Endothelial cell of umbilical vein (primary cell): ENCODE data around the gene PARM1. TPM values are rescaled to one million over a fixed set of nuclear protein-coding genes. Genes with fewer than 3 reads are reported as not detected.

ENCODE experiments used
- Bru-seq: library from RNA; stranded (reverse); fragments of 400-500 nt; gene quantifications from one replicate; lab custom pipeline; 2021; lab: Mats Ljungman, UMichigan
- BruChase-seq, 2 experiments: library from RNA; stranded (reverse); fragments of 400-500 nt; gene quantifications; one replicate each; lab custom pipeline; 2021; lab: Mats Ljungman, UMichigan
- BruUV-seq: library from RNA; stranded (reverse); fragments of 400-500 nt; replicated peaks from 2 replicates; lab custom pipeline; 2021; lab: Mats Ljungman, UMichigan
- CTCF ChIA-PET: fragments of 300-600, 350-600 bp; sonication (Branson Sonifier 250); formaldehyde crosslinking; loops from one replicate; lab custom pipeline; 2021; ENCODE audit warnings: antibody characterized with exemption, inconsistent platforms; lab: Charles Lee
- POLR2A ChIA-PET: fragments of 300-600, 350-600 bp; sonication (Branson Sonifier 250); formaldehyde crosslinking; loops from one replicate; lab custom pipeline; 2021; ENCODE audit warnings: antibody characterized with exemption, inconsistent platforms; lab: Charles Lee
- DNase-seq: peaks from one replicate; pipeline ENCODE4 v3.0.0-alpha.2; 2011; ENCODE audit warnings: low read depth, low spot score
- FAIRE-seq: peaks from 2 replicates; lab custom pipeline; 2011; peaks lifted over from hg19 to GRCh38; lab: Jason Lieb, UNC
- H2AFZ ChIP-seq: 2 replicates; pipeline ENCODE4 v1.6.0; 2012; ENCODE audit warnings: low read depth, low read length, control low read depth, inconsistent platforms
- H3K27ac ChIP-seq: 2 replicates; pipeline ENCODE4 v1.5.1; 2011; ENCODE audit warnings: low read depth, mild to moderate bottlenecking, control low read depth, low read length, moderate library complexity; ENCODE audit not compliant: insufficient read depth
- H3K27me3 ChIP-seq, 2 experiments: 2 replicates each; pipeline versions ENCODE4 v1.6.0 to v1.6.1; 2011; ENCODE audit warnings: low read length in 2 of 2, mixed read lengths in 1 of 2; ENCODE audit not compliant: control insufficient read depth in 2 of 2, insufficient read depth in 2 of 2
- H3K36me3 ChIP-seq, 2 experiments: 2 replicates in 1 of 2; 3 replicates in 1 of 2; pipeline ENCODE4 v1.5.1; 2011; ENCODE audit warnings: low read length in 2 of 2, mild to moderate bottlenecking in 1 of 2, moderate library complexity in 1 of 2; ENCODE audit not compliant: control insufficient read depth in 2 of 2, insufficient read depth in 2 of 2; ENCODE audit errors: extremely low read depth in 1 of 2
- H3K4me1 ChIP-seq: 3 replicates; pipeline ENCODE4 v1.5.1; 2011; ENCODE audit warnings: mild to moderate bottlenecking, low read length; ENCODE audit not compliant: control insufficient read depth, insufficient read depth; ENCODE audit errors: extremely low read depth
- H3K4me2 ChIP-seq: 2 replicates; pipeline ENCODE4 v1.6.1; 2011; ENCODE audit warnings: low read length, control low read depth, mixed read lengths; ENCODE audit not compliant: insufficient read depth
- H3K4me3 ChIP-seq, 3 experiments: fragments of 200-600 bp in 1 of 3; sonication (generic), shearing (Covaris generic) in 1 of 3; replicated peaks in 1 of 3; 2 replicates each; pipeline ENCODE4 v1.5.1; 2011 to 2016; ENCODE audit warnings: control low read depth in 3 of 3, low read length in 3 of 3, mild to moderate bottlenecking in 2 of 3, inconsistent platforms in 1 of 3, low read depth in 1 of 3, moderate library complexity in 1 of 3; ENCODE audit not compliant: insufficient read depth in 1 of 3
- H3K79me2 ChIP-seq: 2 replicates; pipeline ENCODE4 v1.6.0; 2012; ENCODE audit warnings: low read length, inconsistent platforms; ENCODE audit not compliant: control insufficient read depth, insufficient read depth
- H3K9ac ChIP-seq: replicated peaks from 2 replicates; pipeline ENCODE3; 2011; ENCODE audit warnings: low read length, control low read depth; ENCODE audit not compliant: insufficient read depth; ENCODE audit errors: extremely low read depth
- H3K9me1 ChIP-seq: replicated peaks from 3 replicates; pipeline ENCODE4 v1.6.0; 2011; ENCODE audit warnings: mild to moderate bottlenecking, low read length; ENCODE audit not compliant: control insufficient read depth, insufficient read depth; ENCODE audit errors: extremely low read depth
- H3K9me3 ChIP-seq: replicated peaks from 2 replicates; pipeline ENCODE4 v1.5.1; 2012; ENCODE audit warnings: low read length, inconsistent platforms; ENCODE audit not compliant: control insufficient read depth, insufficient read depth
- H4K20me1 ChIP-seq: replicated peaks from 2 replicates; pipeline ENCODE3; 2011; ENCODE audit warnings: mild to moderate bottlenecking, low read length; ENCODE audit not compliant: control insufficient read depth, insufficient read depth; ENCODE audit errors: extremely low read depth
- POLR2A ChIP-seq: IDR thresholded peaks from 2 replicates; pipeline ENCODE4 v1.6.1; 2012; ENCODE audit warnings: low read depth, mild to moderate bottlenecking, control low read depth, low read length
- dilution Hi-C: fragments of 300-500 bp; cut with MboI; formaldehyde crosslinking; loops from one replicate; pipeline ENCODE4 v1.15.0; 2019; ENCODE audit warnings: low sequenced_read_pairs; ENCODE audit not compliant: extremely low pct_ligation_motif_present
- intact Hi-C: fragments of 100-400 bp; cut with micrococcal nuclease; formaldehyde crosslinking; loops from one replicate; pipeline ENCODE4 v1.10.0; 2022
- long read RNA-seq: library from polyadenylated mRNA; stranded (forward); transcript quantifications from one replicate; pipeline ENCODE4 v2.0.0, GENCODE V29; 2021
- polyA minus RNA-seq, 3 experiments: library from RNA; depleted of rRNA, polyadenylated mRNA; stranded (reverse); fragments of >200 nt; gene quantifications; 1 replicate in 1 of 3; 2 replicates in 2 of 3; pipeline ENCODE4 v1.2.3, GENCODE V29; 2011
- polyA plus RNA-seq, 4 experiments: library from polyadenylated mRNA; depleted of rRNA in 3 of 4; stranded (reverse) in 3 of 4; unstranded in 1 of 4; fragments of >200 nt; gene quantifications; 2 replicates each; pipeline versions ENCODE4 v1.2.1 to v1.2.3, GENCODE V29; 2011 to 2012; ENCODE audit warnings: missing spikeins in 1 of 4
- total RNA-seq: library from RNA; stranded (reverse); gene quantifications from 2 replicates; pipeline ENCODE4 v1.2.3, GENCODE V29; 2021
- TF ChIP-seq, protein P1 (sequence below), 2 donors: IDR thresholded peaks; 1 replicate in 1 of 2; 2 replicates in 1 of 2; pipeline ENCODE4 v1.5.1; 2011; ENCODE audit warnings: low read length in 2 of 2, mild to moderate bottlenecking in 2 of 2, moderate library complexity in 2 of 2, control low read depth in 1 of 2, inconsistent platforms in 1 of 2, low read depth in 1 of 2; ENCODE audit not compliant: insufficient read depth in 1 of 2; ENCODE audit errors: extremely low read depth in 1 of 2

PARM1 gene, protein sequence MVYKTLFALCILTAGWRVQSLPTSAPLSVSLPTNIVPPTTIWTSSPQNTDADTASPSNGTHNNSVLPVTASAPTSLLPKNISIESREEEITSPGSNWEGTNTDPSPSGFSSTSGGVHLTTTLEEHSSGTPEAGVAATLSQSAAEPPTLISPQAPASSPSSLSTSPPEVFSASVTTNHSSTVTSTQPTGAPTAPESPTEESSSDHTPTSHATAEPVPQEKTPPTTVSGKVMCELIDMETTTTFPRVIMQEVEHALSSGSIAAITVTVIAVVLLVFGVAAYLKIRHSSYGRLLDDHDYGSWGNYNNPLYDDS
- total RNA-seq: not detected in 2 replicates
- polyA plus RNA-seq: 0.01 and 0.02 TPM in 2 replicates
- 0.01 and 0.03 TPM in 2 replicates for polyA plus RNA-seq (2011; cell fraction: cytosol; rRNA removed)
- polyA plus RNA-seq (2011; cell fraction: nucleus; rRNA removed): 0.03 TPM in 1 of 2 replicates, not detected in the other
- polyA plus RNA-seq (2012): 0.04 and 0.05 TPM in 2 replicates
- polyA minus RNA-seq: 0.05 TPM in 1 of 2 replicates, not detected in the other
- polyA minus RNA-seq (2011; cell fraction: cytosol; rRNA and poly(A)+ RNA removed): not detected
- not detected in 2 replicates for polyA minus RNA-seq (2011; cell fraction: nucleus; rRNA and poly(A)+ RNA removed)
- Bru-seq, nascent RNA: percentile 5 among the genes with signal in this experiment
- percentile 4 among the genes with signal in this experiment for BruChase-seq, experiment 1, labeled RNA remaining after a 6-hour chase
- BruChase-seq, experiment 2, labeled RNA remaining after a 2-hour chase: percentile 4 among the genes with signal in this experiment
- long read RNA-seq: 0 reads

DNA sequence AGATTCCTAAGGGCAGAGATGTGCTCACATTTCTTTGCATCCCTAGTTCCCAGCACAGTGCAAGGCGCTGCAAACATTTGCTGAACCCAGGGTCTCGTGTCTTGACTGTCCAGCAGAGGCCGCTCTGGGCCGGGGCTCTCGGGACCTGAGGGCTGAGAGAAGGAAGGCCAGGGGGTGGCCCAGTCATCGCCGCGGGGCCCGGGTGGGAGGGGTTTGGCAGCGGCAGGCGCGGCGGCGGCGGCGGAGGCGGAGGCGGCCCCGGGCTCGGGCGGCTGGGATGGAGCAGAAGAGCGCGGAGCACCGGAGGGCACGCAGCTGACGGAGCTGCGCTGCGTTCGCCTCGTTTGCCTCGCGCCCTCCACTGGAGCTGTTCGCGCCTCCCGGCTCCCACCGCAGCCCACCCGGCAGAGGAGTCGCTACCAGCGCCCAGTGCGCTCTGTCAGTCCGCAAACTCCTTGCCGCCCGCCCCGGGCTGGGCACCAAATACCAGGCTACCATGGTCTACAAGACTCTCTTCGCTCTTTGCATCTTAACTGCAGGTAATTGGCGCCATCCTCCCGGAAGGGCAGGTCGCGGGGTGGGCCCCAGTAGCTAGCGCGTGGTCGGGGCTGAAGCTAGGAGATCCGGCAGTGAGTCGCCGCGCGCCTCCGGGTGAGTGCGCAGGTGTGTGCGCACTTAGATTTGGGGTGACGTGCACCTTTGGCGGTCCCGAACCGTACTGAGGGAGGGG is at the start of gene PARM1:
Gene PARM1, plus strand, starts transcription at position 285 of the 730 bp plus-strand sequence. Its CDS starts 212 bp downstream, at position 497.
- H3K4me2 ChIP-seq: peak within 1 kb of the TSS; percentile 67
- no peaks in the 10 kb centered on the region for H3K36me3 ChIP-seq
- ChIA-PET POLR2A (no interaction called here), CTCF (interaction anchor here (1.0 to 2.7 kb wide), 6 partner anchors 11 to 612 kb away, joined by 3 to 16 read pairs (median 4); no protein-coding TSS in a partner anchor)
- peak; percentile 86 for FAIRE-seq
- peaks cover 35 to 44% of the 10 kb centered on the region in 2 experiments for H3K27me3 ChIP-seq
- peak; percentile 79 for DNase-seq
- peak within 1 kb of the TSS; percentile 79 for H2AFZ ChIP-seq
- peaks cover 17% of the 10 kb centered on the region for H3K4me1 ChIP-seq
- intact Hi-C loops: loop anchor here (1.0 to 10.0 kb wide), 4 partner anchors 357 to 914 kb away; no protein-coding TSS in a partner anchor
- H4K20me1 ChIP-seq: no peaks in the 10 kb centered on the region
- dilution Hi-C loops: no loop called here
- H3K4me3 ChIP-seq: peak within 1 kb of the TSS; percentile 15 to 38 (median 33)
- H3K9ac ChIP-seq: no peak within 1 kb of the TSS
- no peaks in the 10 kb centered on the region for H3K9me1 ChIP-seq
- H3K27ac ChIP-seq: no peak within 1 kb of the TSS
- no TSS peak for BruUV-seq
- H3K79me2 ChIP-seq: no peaks in the 10 kb centered on the region
- H3K9me3 ChIP-seq: no peaks in the 10 kb centered on the region
- no peak for TF ChIP-seq POLR2A
- TF ChIP-seq, protein P1, sequence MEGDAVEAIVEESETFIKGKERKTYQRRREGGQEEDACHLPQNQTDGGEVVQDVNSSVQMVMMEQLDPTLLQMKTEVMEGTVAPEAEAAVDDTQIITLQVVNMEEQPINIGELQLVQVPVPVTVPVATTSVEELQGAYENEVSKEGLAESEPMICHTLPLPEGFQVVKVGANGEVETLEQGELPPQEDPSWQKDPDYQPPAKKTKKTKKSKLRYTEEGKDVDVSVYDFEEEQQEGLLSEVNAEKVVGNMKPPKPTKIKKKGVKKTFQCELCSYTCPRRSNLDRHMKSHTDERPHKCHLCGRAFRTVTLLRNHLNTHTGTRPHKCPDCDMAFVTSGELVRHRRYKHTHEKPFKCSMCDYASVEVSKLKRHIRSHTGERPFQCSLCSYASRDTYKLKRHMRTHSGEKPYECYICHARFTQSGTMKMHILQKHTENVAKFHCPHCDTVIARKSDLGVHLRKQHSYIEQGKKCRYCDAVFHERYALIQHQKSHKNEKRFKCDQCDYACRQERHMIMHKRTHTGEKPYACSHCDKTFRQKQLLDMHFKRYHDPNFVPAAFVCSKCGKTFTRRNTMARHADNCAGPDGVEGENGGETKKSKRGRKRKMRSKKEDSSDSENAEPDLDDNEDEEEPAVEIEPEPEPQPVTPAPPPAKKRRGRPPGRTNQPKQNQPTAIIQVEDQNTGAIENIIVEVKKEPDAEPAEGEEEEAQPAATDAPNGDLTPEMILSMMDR (IDR thresholded peaks at IDR 0.05; ENCODE audit: extremely low read depth in 1 of 2, insufficient read depth in 1 of 2, low read depth in 1 of 2, low read length in 2 of 2): peak; percentile 59 to 81
